Activated T-helper 2 cell treated with anti-CD3 and anti-CD28 coated beads, Interferon-gamma antibody, Interleukin-2, Interleukin-4, amounts not matched to agents 10 μg/mL and 5 μg/mL and 100 μg/mL, durations not matched to agents 14 hours and 24 hours and 36 hours (primary cell): Measurements from ENCODE around the gene WNT8B. TPM values are rescaled to one million over a fixed set of nuclear protein-coding genes. Genes with fewer than 3 reads are reported as not detected.

Experiments used
- DNase-seq: peaks from one replicate; pipeline ENCODE4 v3.0.0; 2021; ENCODE audit warnings: low spot score
- H3K27ac Mint-ChIP-seq: one replicate; pipeline ENCODE4 v1.8.0; 2021; ENCODE audit warnings: mixed read lengths
- H3K27me3 Mint-ChIP-seq: one replicate; pipeline ENCODE4 v1.8.0; 2021; ENCODE audit warnings: low read depth, mixed read lengths
- H3K36me3 Mint-ChIP-seq: one replicate; pipeline ENCODE4 v1.8.0; 2021; ENCODE audit warnings: low read depth, mixed read lengths
- H3K4me1 Mint-ChIP-seq: one replicate; pipeline ENCODE4 v1.8.0; 2021; ENCODE audit warnings: low read depth, mixed read lengths
- H3K4me3 Mint-ChIP-seq: one replicate; pipeline ENCODE4 v1.8.0; 2021; ENCODE audit warnings: low read depth, mild to moderate bottlenecking, moderate library complexity, mixed read lengths
- H3K9me3 Mint-ChIP-seq: one replicate; pipeline ENCODE4 v1.8.0; 2021; ENCODE audit warnings: mixed read lengths
- intact Hi-C: fragments of 100-400 bp; cut with micrococcal nuclease; formaldehyde crosslinking; loops from one replicate; pipeline ENCODE4 v1.15.1; 2023
- total RNA-seq: library from RNA; stranded (reverse); gene quantifications from 2 replicates; pipeline ENCODE4 v1.2.3, GENCODE V29; 2022

WNT8B gene
- total RNA-seq, 1 donor from 2014 or later: 0.21 TPM

- Mint-ChIP-seq H3K9me3 (no peaks in the 10 kb centered on the region), H3K4me1 (peaks cover 84% of the 10 kb centered on the region), H3K27ac (peak overlapping the region; percentile 87), H3K36me3 (peaks cover 46% of the 10 kb centered on the region), H3K4me3 (peak overlapping the region; percentile 70), H3K27me3 (no peaks in the 10 kb centered on the region)
- intact Hi-C loops: loop anchor here (1.0 to 5.0 kb wide), 5 partner anchors 19 to 322 kb away; partner anchors contain the start of genes ERLIN1, HIF1AN and SCD
- DNase-seq: peak; percentile 64
Measured at GRCh38 chr10:100509241-100509840, 46.5 kb downstream of the WNT8B start.

DNA sequence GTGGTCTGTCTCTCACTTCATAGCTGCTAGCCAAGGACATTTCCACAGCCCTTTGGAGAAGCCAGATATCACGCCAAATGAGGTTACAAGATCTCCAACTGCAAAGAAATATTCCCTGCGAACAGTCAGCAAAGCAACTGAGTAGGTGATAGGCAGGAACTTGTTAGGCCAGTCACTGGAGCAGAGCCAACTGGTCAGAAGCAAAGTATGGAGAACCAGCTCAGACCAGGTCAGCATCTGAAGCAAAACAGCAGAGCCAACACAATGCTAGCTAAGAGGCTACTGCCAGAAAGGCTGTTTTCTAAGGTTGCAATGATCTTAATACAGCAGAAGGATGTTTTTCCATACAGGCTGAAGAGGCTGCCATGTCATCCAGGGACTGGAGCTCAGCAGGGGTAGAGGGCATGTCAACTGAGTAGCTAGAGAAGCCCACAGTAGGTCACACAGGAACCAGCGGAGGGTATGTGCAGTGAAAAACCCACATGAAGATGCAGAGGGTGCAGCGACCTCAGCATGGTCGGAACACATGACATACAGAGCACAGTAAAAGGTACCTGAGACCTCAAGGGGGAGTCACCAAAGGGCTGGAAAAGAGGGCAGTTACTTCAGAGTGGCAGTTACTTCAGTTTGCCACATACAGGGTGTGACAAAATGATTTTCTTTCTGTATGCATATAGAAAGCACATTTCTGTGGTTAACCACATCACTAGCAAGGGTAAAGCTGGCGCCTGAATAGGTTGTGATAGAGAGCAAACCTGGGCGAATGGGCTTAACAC is 47.9 kb downstream of the WNT8B start:
- Mint-ChIP-seq H3K36me3 (peaks cover 39% of the 10 kb centered on the region), H3K4me1 (peaks cover 76% of the 10 kb centered on the region), H3K4me3 (peak overlapping the region; percentile 30), H3K9me3 (no peaks in the 10 kb centered on the region), H3K27ac (peak overlapping the region; percentile 87), H3K27me3 (no peaks in the 10 kb centered on the region)
- peak; percentile 77 for DNase-seq
- intact Hi-C loops: loop anchor here (10.0 kb wide), 1 partner anchor 776 kb away; the partner anchor contains the start of genes COX15 and CUTC

DNA sequence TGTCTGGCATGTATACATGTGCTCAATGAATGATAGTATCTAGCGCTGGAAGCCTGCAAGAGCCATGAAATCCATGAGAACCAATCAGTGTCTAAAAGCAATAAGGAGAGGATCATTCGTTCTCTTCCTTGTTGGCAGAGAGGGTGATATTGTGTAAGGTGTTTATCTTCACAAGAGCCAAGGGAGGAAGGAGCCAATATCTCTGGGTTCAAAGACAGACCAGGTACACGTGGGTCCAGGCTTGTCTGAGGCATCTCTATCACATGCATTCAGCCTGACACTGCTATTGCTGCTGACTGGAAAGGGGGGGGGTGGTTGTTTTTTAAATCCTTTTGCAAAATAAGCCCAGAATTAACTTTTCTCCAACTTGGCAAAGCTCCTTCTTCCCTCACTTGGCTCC is 52.8 kb downstream of the WNT8B start:
- H3K4me1 Mint-ChIP-seq: peaks cover 61% of the 10 kb centered on the region
- H3K36me3 Mint-ChIP-seq: peaks cover 52% of the 10 kb centered on the region

DNA sequence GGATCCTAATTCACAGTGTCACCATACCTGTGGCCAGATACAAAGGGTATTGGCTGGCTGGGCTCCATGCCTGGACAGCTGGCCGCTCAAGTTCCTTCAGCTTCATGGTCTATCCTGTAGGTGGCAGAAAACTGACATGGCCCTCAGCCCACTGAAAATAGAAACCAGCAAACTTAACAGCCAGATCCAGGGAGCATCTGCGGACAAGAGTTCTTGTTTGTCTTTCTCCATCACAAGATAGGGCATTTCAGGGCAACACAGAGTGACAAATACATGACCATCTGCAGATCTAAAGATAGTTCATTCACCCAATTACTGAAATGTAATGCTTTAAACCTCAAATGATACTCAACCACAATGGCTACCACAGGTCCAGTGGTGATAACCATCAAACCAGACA is 54.0 kb downstream of the WNT8B start:
- DNase-seq: no peak
- Mint-ChIP-seq H3K36me3 (peaks cover 54% of the 10 kb centered on the region), H3K27ac (peak overlapping the region; percentile 13), H3K4me1 (peaks cover 50% of the 10 kb centered on the region), H3K27me3 (no peaks in the 10 kb centered on the region), H3K4me3 (no peak overlapping the region), H3K9me3 (no peaks in the 10 kb centered on the region)
- intact Hi-C loops: loop anchor here (10.0 kb wide), 1 partner anchor 782 kb away; the partner anchor contains the start of genes COX15 and CUTC

More for the DNA sequence above, 52.8 kb downstream of the WNT8B start:
- no peaks in the 10 kb centered on the region for H3K27me3 Mint-ChIP-seq
- DNase-seq: no peak
- intact Hi-C loops: loop anchor here (10.0 kb wide), 1 partner anchor 781 kb away; the partner anchor contains the start of genes COX15 and CUTC
- no peak overlapping the region for H3K27ac Mint-ChIP-seq
- no peaks in the 10 kb centered on the region for H3K9me3 Mint-ChIP-seq
- H3K4me3 Mint-ChIP-seq: no peak overlapping the region

GRCh38 chr10:100518761-100519241 is 56.0 kb downstream of the WNT8B start:
- Mint-ChIP-seq H3K27me3 (no peaks in the 10 kb centered on the region), H3K36me3 (peaks cover 55% of the 10 kb centered on the region), H3K27ac (no peak overlapping the region), H3K4me3 (no peak overlapping the region), H3K9me3 (no peaks in the 10 kb centered on the region), H3K4me1 (peaks cover 41% of the 10 kb centered on the region)
- peak; percentile 47 for DNase-seq
- intact Hi-C loops: loop anchor here (1.0 to 10.0 kb wide), 6 partner anchors 10 to 784 kb away; partner anchors contain the start of genes COX15 and CUTC

DNA sequence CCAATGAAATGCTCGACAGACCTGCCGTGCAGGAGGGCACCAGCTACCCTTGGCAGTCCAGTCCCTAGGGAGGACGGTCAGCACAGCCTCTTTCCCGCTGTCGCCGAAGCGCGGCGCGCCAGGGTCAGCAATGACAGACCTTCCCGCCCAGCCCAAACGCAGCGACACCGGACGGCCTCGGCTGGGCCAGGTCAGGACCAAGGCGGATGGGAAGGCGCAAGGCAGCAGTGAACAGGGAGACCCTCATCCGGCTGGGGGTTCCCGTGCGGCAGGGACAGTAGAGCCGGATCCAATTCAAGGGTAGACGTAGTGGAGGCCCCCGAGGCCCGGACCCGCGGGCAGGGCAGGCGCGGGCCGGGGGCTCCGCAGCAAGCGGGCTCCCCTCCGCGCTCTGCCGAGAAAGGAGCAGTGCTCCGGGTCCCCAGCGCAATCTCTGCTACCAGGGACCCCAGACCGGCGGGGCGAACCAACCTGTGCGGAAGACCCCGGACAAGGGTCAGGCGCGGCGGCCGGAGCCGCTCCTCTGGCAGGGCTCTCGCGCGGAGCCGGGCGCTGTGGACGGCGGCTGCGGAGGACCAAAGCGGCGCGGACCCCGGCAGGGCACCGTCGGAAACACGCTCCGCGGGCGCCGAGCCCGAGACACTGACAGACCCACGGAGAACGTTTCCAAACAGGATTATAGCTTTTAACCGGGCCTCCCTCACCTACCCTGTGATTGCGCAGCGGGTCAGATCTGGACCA is 56.7 kb downstream of the WNT8B start, which contains the start of gene SEC31B:
SEC31B (minus strand) TSS at position 551 of the 741 bp plus-strand sequence. CDS start 2,909 bp downstream, outside the sequence.
- no peak within 1 kb of the TSS for H3K27ac Mint-ChIP-seq
- peaks cover 39% of the 10 kb centered on the region for H3K4me1 Mint-ChIP-seq
- intact Hi-C loops: loop anchor here (10.0 kb wide), 1 partner anchor 785 kb away; the partner anchor contains the start of genes COX15 and CUTC
- peaks cover 55% of the 10 kb centered on the region for H3K36me3 Mint-ChIP-seq
- no peak for DNase-seq
- H3K27me3 Mint-ChIP-seq: no peaks in the 10 kb centered on the region
- no peaks in the 10 kb centered on the region for H3K9me3 Mint-ChIP-seq
- no peak within 1 kb of the TSS for H3K4me3 Mint-ChIP-seq

GRCh38 chr10:100520811-100521210 is 58.0 kb downstream of the WNT8B start:
- H3K27ac Mint-ChIP-seq: no peak overlapping the region
- no peaks in the 10 kb centered on the region for H3K27me3 Mint-ChIP-seq
- intact Hi-C loops: no loop called here
- H3K9me3 Mint-ChIP-seq: no peaks in the 10 kb centered on the region
- DNase-seq: no peak
- peaks cover 63% of the 10 kb centered on the region for H3K36me3 Mint-ChIP-seq
- H3K4me1 Mint-ChIP-seq: peaks cover 35% of the 10 kb centered on the region
- H3K4me3 Mint-ChIP-seq: no peak overlapping the region

GRCh38 chr10:100522107-100522801 is 59.4 kb downstream of the WNT8B start:
- Mint-ChIP-seq H3K27ac (no peak overlapping the region), H3K27me3 (no peaks in the 10 kb centered on the region), H3K36me3 (peaks cover 64% of the 10 kb centered on the region), H3K4me1 (peaks cover 34% of the 10 kb centered on the region), H3K4me3 (no peak overlapping the region), H3K9me3 (no peaks in the 10 kb centered on the region)
- no peak for DNase-seq
- intact Hi-C loops: no loop called here

DNA sequence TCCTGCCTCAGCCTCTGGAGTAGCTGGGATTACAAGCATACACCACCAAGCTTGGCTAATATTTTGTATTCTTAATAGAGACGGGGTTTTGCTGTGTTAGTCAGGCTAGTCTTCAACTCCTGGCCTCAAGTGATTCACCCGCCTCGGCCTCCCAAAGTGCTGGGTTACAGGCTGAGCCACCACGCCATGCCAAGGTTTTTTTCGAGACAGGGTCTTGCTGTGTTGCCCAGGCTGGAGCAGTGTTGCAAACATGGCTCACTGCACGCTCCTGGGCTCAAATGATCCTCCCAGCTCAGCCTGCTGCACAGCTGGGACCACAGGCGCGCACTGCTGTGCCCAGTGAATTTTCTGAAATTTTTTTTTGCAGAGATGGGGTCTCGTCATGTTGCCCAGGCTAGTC is 60.1 kb downstream of the WNT8B start:
- H3K27me3 Mint-ChIP-seq: no peaks in the 10 kb centered on the region

DNA sequence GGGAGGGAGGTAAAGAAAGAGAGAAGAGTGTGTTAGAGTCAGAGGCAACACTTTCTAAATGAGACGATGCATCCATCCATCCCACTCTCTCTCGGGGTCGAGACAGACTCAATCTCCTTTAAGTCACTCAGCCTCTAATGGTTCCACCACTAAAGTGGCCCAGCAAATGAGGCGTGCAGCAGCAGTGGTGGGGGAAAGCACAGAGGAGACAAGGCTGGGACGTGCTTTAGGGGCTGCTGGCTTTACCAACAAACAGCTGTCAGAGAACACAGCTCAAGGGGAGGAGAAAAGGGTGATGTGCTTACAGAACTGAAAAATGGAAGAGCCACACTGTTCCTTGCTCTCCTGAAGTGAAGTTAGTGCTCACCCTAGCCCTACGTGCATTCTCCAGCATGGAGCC is 61.4 kb downstream of the WNT8B start:
- Mint-ChIP-seq H3K4me3 (no peak overlapping the region), H3K4me1 (peaks cover 22% of the 10 kb centered on the region), H3K27me3 (no peaks in the 10 kb centered on the region), H3K36me3 (peaks cover 66% of the 10 kb centered on the region), H3K27ac (no peak overlapping the region), H3K9me3 (no peaks in the 10 kb centered on the region)
- no peak for DNase-seq
- intact Hi-C loops: no loop called here

More for the DNA sequence above, 60.1 kb downstream of the WNT8B start:
- intact Hi-C loops: no loop called here
- Mint-ChIP-seq H3K4me1 (peaks cover 27% of the 10 kb centered on the region), H3K9me3 (no peaks in the 10 kb centered on the region), H3K36me3 (peaks cover 65% of the 10 kb centered on the region), H3K4me3 (no peak overlapping the region), H3K27ac (no peak overlapping the region)
- DNase-seq: no peak

GRCh38 chr10:100524638-100525037 is 61.8 kb downstream of the WNT8B start:
- H3K9me3 Mint-ChIP-seq: no peaks in the 10 kb centered on the region
- no peak overlapping the region for H3K27ac Mint-ChIP-seq
- DNase-seq: no peak
- intact Hi-C loops: loop anchor here (5.0 kb wide), 2 partner anchors 152 to 237 kb away; partner anchors contain the start of gene BLOC1S2
- H3K4me1 Mint-ChIP-seq: peaks cover 22% of the 10 kb centered on the region
- H3K4me3 Mint-ChIP-seq: no peak overlapping the region
- H3K27me3 Mint-ChIP-seq: no peaks in the 10 kb centered on the region
- H3K36me3 Mint-ChIP-seq: peaks cover 68% of the 10 kb centered on the region
